SIG-M5 treated with dmso at 0.1 percent for 504 hours (cell line): ENCODE measurements around the gene RBM39.
A peak's percentile ranks its signal among the peaks of the same experiment; 100 is the strongest.

Source experiments
- DNase-seq: peaks from one replicate; lab custom pipeline; 2025; ENCODE audit not compliant: unreplicated experiment; lab: John Stamatoyannopoulos, UW

The RBM39 gene

DNA sequence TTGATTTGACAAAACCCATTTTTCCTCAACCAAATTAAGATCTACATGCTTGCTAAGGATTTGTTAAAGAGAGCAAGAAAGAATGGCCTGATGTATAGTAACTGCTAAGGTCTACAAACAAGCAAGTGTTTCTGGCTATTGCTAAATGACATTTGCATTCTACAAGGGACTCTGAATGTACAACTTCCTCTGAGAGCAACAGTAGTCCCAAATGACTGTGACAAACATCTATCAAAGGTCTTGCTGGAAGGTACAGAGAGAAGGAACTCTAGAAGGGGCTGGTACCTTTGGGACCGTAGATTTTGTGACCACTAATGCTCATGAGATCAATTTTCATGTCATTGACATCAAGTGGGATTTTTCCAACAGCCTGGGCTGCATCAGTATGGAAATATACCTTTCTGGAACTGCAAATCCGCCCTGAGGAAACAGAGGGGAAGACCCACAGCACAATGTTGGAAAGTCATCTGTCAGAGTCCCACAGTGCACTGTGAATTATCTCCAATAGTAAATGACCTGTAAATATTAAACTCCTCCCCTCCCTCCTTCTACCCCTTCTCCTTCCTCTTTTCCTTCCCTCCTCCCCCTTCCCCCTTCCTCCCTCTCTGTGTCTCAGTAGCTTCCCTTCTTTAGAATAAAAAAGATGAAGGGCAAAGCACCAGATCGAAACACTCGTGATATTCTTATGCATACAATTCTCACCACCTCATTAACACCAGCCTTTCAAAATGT lies 61.4 kb downstream of the RBM39 start:
- DNase-seq = peak; percentile 71

DNA sequence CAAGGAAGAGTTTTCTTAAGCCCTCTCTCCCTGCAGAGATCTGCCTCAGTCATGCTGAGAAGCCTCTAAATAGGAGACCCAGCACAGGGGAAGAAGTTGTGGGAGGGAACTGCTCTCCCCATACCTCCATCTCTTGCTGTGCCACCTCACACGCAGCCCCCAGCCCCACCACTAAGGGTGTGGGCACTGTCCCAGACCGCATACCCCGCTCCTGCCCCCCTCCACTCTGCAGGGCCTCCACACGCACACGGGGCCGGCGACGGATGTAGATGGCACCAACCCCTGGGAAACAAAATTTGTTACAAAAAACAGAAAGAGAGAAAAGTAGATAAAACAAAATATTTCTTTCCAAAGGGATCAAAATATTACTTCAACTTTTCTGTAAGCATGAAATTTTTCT lies 67.1 kb downstream of the RBM39 start:
- no peak for DNase-seq

DNA sequence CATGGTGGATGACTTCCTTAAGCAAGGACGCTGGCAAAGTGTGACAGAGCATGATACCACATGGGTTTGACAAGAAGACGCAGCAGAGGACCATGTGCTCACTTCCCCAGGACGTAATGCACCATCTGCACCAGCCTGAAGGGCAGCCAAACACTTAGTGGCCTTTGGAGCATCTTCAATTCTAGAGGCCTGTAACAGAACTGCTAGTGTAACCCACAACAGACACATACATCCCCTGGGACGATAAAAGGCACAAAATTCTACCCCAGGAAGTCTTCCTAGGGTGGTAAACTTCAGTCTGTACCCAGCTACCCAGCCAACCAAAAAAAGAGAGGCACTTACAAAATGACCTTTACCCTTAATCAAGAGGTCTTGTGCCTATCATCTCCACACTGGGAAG lies 68.2 kb downstream of the RBM39 start:
- DNase-seq = no peak

DNA sequence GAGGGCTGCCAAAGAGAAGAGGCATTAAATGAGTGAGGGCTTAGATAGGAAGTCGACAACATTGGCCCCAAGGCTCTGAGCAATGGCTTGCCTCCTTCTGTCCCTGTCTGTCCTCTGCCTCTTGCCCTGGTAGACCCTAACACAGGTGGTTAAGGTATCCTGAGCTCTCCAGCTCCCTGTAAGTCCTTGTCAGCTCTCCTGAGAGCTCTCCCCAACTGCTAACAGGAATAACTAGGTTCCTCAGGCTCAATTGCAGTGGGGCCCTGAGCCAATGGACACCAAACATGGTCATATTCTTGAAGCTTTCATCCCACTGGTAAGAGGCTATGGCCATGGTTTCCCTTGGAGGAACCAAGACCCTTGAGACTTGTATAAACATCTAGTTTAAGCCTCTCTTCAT lies 72.4 kb downstream of the RBM39 start:
- DNase-seq = no peak

DNA sequence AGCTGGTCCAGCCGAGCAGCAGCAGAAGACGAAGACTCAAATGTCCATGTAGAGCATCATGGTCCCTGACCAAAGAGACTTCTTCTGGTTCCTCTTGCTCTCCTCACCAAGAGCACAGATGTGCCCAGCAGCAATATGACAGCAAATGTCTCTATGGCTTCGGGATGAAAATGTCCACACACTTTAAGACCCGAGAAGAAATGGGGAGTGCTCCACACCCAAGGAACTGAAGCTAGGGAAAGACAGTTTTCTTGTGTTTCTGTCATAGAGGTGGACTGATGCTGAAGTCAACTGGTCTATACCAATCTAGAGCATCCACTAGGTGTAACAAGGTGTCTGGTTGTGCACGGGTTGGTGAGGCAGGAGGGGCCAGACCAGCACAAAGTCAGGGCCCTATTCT lies 72.8 kb downstream of the RBM39 start:
- DNase-seq = no peak

DNA sequence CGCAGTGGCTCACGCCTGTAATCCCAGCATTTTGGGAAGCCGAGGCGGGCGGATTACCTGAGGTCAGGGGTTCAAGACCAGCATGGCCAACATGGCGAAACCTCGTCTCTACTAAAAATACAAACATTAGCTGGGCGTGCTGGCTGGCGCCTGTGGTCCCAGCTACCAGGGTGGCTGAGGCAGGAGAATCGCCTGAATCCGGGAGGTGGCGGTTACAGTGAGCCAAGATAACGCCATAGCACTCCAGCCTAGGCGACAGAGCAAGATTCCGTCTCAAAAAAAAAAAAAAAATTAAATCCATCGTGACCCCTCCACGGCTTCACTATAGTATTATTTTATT lies 76.1 kb downstream of the RBM39 start:
- DNase-seq = no peak

DNA sequence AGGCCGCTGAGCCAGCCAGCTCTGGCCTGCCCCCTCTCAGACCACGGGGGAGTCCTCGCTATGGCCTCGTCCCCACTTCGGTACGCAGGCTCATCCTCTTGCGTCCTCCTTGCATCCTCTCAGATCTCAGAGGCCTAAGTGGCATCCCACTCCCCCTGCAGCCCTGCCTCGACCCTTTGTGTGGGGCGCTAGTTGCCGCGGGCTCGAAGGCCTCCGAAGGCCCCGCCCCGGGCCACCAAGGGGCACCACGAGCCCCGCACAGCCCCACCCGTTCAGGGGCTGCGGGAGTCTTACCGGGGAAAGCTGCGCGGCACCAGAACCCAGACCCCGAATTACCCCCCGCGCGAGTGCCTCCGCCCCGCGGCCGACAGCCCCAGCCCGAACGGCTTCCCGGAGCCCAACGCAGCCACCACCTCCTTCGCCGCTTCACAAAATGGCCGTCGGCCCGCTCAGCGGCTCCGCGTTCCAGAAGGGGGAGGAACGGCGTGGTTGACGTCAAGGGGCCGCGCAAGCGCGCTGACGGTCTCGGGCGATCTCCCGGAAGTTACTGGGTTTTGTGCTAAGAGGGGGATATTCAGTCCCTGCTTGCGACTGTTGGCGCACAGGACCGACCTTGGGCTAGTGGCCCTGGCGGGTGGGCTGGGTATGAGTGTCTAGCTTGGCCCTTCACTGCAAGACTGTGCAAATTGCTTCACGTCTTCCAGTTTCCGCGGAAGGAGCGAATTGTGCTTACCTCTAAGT lies 77.4 kb downstream of the RBM39 start, which contains the start of the genes CPNE1 and RBM12:
TSS of gene CPNE1 (minus strand) at position 435 of the 741 bp plus-strand sequence. CDS start 31,977 bp downstream, outside the sequence.
TSS of gene RBM12 (minus strand) at position 435 of the 741 bp plus-strand sequence. CDS start 9,578 bp downstream, outside the sequence.
- DNase-seq = peak; percentile 95

DNA sequence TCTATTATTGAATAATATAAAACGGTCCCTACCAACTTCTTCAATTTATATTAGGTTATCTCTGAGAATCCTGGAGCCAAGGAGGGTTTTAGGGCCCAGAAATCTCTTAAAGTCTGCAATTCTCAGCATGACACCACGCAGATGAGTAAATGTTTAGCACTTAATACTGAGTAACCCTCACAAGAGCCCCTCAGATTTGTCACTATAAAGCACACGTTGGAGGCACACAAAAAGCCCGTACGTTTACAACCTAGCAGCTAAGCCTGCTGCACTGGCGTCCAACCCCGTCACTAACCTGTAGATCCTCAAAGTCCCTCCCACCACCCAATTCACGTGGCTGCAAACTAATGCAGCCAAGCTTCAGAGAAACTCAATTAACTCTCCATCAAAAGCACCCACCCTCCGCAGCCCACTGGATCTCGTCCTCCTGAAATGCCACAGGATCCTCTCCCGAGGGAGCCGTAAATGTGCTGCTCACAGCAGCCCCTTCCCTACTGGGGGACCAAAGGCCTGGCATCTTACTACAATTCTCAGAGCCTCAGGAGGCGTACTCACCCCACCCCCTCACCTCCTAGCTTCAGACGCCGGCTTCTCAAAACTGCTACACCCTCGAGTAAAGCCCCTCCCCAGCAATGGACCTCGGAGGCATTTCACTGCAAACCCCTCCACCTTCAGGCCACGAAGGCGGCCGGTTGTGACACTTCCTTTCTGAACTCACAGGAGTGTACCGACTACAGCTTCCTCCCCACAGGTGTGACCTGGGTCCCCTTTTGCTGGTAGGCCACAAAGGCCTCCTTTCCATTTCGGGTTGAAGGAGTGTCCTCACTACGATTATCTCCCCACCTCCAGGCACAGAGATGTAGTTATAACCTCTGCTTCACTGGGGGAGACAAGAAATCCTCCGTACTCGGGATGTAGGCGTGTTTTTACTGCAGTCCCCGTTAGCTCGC lies 78.3 kb downstream of the RBM39 start:
- peak; percentile 55 for DNase-seq

DNA sequence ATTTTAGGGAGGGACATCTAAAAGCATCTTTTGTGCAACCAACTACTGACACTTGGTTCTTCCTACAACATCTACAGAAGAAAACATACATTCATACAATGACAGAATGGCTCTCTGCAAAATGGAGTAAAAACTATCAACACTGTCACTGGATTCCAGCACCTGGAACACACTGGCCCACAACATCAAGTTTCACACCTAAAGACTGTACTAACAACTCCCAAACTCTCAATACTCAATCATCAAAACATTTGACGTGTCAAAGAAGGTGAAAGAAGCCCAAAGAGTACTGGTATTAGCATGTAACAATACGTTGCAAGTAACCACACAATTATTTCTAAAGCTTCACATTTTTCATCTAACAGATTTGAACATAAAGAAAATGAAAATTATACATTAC lies 79.5 kb downstream of the RBM39 start:
- DNase-seq = no peak

DNA sequence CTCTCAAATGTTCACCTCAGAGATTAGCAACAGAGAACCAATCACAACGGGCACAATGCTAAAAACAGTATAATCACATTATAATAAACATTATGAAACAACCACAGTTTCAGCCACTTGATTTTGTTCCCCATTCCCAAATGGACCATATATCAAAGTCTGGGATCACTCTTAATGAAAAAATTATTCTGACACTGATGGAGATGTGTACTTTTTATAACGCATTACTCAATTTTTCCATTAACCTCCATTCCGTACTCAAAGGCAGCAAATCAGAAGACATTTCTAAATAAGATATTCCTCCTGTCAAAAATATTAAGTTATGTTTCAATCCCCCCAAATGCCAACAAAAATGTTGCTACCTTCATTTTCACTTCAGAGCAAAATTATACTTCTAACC lies 80.2 kb downstream of the RBM39 start:
- DNase-seq = peak; percentile 17

DNA sequence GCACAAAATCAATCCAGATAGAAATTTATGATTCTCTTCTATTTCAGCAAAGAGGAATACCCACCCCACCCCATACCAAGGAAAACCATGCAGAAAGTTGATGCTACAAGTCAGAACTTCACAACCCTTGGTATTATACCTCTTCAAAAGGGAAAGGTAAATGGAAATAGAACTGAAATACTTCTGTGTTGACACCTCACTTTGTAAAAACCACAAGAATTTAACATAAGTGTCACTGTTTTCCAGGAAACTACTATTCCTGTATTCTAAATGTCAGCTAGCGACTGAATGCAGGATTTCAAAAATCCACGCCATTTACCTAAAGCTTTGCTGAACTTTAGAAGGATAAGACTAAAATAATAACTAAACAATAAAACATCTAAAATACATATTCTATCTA lies 81.0 kb downstream of the RBM39 start:
- no peak for DNase-seq

DNA sequence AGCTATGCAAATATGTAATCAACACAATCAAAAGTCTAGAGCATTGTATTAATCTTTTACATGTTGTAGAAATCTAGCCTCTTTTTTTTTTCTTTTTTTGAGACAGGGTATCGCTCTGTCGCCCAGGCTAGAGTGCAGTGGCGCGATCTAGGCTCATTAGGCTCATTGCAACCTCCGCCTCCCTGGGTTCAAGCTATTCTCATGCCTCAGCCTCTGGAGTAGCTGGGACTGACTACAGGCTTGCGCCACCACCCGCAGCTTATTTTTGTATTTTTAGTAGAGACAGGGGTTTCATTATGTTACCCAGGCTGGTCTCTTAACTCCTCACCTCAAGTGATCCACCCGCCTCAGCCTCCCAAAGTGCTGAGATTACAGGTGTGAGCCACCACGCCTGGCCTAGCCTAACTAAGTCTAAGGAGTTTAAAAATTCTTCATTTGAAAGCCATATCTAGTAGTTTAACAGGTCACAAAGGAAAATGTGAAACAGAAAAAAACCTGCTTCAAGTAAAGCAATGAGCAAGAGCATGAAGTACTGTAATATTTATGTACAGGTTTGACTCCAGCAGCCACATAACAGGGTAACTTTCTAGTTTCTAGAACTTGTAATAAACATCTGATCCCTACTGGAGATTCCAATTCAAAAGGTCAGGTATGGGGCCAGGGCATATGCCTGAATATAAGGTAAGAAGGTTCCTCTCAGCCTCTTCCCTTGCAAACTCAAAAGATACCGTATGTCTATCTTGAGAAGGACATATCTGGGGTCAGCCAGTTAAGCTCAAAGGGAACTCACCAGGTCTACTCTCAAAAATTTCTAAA lies 81.7 kb downstream of the RBM39 start:
- DNase-seq = peak; percentile 27

DNA sequence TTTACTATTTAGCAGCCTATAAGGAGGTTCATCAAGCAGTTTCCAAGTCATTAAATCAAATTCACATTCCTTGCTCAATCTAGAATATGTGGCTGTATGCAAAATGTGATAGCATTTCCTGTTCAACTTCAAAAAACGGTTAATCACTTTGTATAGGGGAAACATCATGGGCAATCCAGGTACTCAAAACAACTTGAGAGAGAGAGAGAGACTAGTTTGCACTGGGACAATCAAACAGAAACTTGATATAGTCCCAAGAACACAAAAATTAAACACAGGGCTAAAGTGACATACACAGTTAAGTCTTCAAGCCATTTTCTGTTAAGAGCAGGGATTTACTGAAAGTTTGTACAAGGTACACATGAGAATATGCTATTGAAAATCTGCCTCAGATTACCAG lies 84.8 kb downstream of the RBM39 start:
- no peak for DNase-seq

DNA sequence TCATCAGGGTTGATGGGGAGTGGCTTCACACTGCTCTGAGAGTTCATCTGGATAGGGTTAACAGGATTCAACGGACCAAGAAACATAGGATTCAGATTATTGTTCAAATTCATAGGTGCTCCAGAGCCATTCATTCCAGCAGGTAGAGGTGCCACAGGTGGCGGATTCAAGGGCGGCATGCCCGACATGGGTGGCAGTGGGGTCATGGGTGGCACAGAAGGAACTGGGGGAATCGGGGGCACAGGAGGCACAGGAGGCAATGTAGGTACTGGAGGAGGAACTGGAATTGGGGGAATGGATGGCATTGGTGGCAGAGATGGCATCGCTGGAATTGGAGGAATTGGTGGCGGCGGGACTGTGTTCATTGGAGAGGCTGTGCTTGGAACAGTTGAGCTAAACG lies 87.6 kb downstream of the RBM39 start:
- DNase-seq = no peak

DNA sequence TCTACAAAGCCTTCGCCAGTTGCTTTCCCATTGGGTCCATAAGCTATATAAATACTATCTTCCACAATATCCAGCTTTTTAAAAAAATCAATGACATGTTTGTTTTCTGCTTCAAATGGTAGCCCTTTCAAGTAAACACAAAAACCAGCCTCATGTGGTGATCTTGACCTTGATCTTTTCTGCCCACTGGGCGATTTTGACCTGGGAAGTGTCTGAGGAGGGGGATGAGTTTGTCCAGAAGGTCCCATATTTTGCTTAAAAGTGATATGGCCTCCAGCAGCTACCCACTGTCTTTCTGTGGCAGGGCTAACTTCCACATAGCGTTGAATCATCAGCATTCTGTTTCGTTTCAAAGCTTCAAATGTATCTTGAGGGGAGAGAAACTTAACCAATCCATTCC lies 88.2 kb downstream of the RBM39 start:
- DNase-seq = no peak
